A673 (cell line): Measurements from ENCODE around the gene SCUBE1. TPM values are rescaled to one million over a fixed set of nuclear protein-coding genes. Genes with fewer than 3 reads are reported as not detected.

Experiments used
- BruUV-seq: library from RNA; stranded (reverse); fragments of 400-500 nt; replicated peaks from 2 replicates; lab custom pipeline; 2021; lab: Mats Ljungman, UMichigan
- CTCF ChIA-PET: fragments of 300-600 bp; sonication (Branson Sonifier 250); formaldehyde crosslinking; loops from one replicate; lab custom pipeline; 2022; ENCODE audit warnings: antibody characterized with exemption; lab: Charles Lee
- POLR2A ChIA-PET: fragments of 300-600 bp; sonication (Branson Sonifier 250); formaldehyde crosslinking; loops from one replicate; lab custom pipeline; 2022; ENCODE audit warnings: antibody characterized with exemption; ENCODE audit not compliant: low non-redundant PET; lab: Charles Lee
- DNase-seq: peaks from one replicate; pipeline ENCODE4 v3.0.0-alpha.2; 2015; ENCODE audit warnings: low spot score
- H3K27ac ChIP-seq: fragments of 200-600 bp; sonication (generic); 2 replicates; pipeline ENCODE4 v1.5.1; 2016; ENCODE audit warnings: mixed run types, low read depth, mild to moderate bottlenecking, mixed read lengths, antibody characterized with exemption, low read length; ENCODE audit not compliant: poor library complexity, severe bottlenecking
- H3K27me3 ChIP-seq: fragments of 200-600 bp; sonication (generic); replicated peaks from 2 replicates; pipeline ENCODE4 v1.6.1; 2017; ENCODE audit warnings: mixed run types, low read depth, mild to moderate bottlenecking, mixed read lengths, antibody characterized with exemption, low read length; ENCODE audit not compliant: insufficient read depth, poor library complexity
- H3K36me3 ChIP-seq: fragments of 200-600 bp; sonication (generic); 2 replicates; pipeline ENCODE4 v1.6.1; 2016; ENCODE audit warnings: mixed run types, mild to moderate bottlenecking, mixed read lengths, antibody characterized with exemption, low read length; ENCODE audit not compliant: insufficient read depth, poor library complexity, severe bottlenecking
- H3K4me1 ChIP-seq: fragments of 200-600 bp; sonication (generic); 2 replicates; pipeline ENCODE4 v1.6.1; 2017; ENCODE audit warnings: mixed run types, mild to moderate bottlenecking, mixed read lengths, antibody characterized with exemption, low read length; ENCODE audit not compliant: insufficient read depth, poor library complexity, severe bottlenecking
- H3K4me3 ChIP-seq: fragments of 200-600 bp; sonication (generic); 2 replicates; pipeline ENCODE4 v1.5.1; 2016; ENCODE audit warnings: low read depth, mixed run types, mild to moderate bottlenecking, mixed read lengths, low read length; ENCODE audit not compliant: poor library complexity, severe bottlenecking
- H3K9me3 ChIP-seq: fragments of 200-600 bp; sonication (generic); 2 replicates; pipeline ENCODE4 v1.6.1; 2016; ENCODE audit warnings: mixed run types, low read depth, mild to moderate bottlenecking, mixed read lengths, antibody characterized with exemption, low read length; ENCODE audit not compliant: poor library complexity, severe bottlenecking
- CTCF ChIP-seq: fragments of 300-800, 200-600 bp; sonication (generic); conservative IDR thresholded peaks from 2 replicates; pipeline ENCODE4 v1.5.1; 2017; ENCODE audit warnings: low read depth, mild to moderate bottlenecking, antibody characterized with exemption, low read length, moderate library complexity, mixed read lengths
- EZH2 ChIP-seq: fragments of 200-600 bp; sonication (generic); IDR thresholded peaks from 2 replicates; pipeline ENCODE4 v1.6.1; 2017; ENCODE audit warnings: borderline replicate concordance, low read depth, mild to moderate bottlenecking, mixed read lengths, antibody characterized with exemption, low read length; ENCODE audit not compliant: poor library complexity, severe bottlenecking
- intact Hi-C: fragments of 100-400 bp; cut with micrococcal nuclease; formaldehyde crosslinking; loops from one replicate; pipeline ENCODE4 v1.10.0; 2022; ENCODE audit not compliant: unreplicated experiment
- total RNA-seq: library from RNA; stranded (reverse); gene quantifications from 2 replicates; pipeline ENCODE4 v1.2.3, GENCODE V29; 2021

SCUBE1 gene
- total RNA-seq, 1 experiment from 2014 or later: 0.24 TPM

- Histone ChIP-seq H3K4me1 (no peaks in the 10 kb centered on the region), H3K27me3 (peaks cover 21% of the 10 kb centered on the region), H3K4me3 (no peak overlapping the region), H3K27ac (no peak overlapping the region), H3K36me3 (no peaks in the 10 kb centered on the region), H3K9me3 (no peaks in the 10 kb centered on the region)
- DNase-seq: no peak
- no TSS peak for BruUV-seq
- intact Hi-C loops: loop anchor here (5.0 kb wide), 3 partner anchors 354 to 499 kb away; no protein-coding TSS in a partner anchor
- ChIA-PET CTCF (no interaction called here), POLR2A (no interaction called here)
- no peak for TF ChIP-seq EZH2
Measured at GRCh38 chr22:43387815-43388214, 44.6 kb upstream of the SCUBE1 start.

GRCh38 chr22:43385770-43386641 is 42.8 kb upstream of the SCUBE1 start:
- Histone ChIP-seq H3K4me1 (no peaks in the 10 kb centered on the region), H3K4me3 (no peak overlapping the region), H3K27me3 (peaks cover 29% of the 10 kb centered on the region), H3K27ac (no peak overlapping the region), H3K9me3 (no peaks in the 10 kb centered on the region), H3K36me3 (no peaks in the 10 kb centered on the region)
- TF ChIP-seq EZH2: no peak
- peak; percentile 95 for TF ChIP-seq CTCF
- peak; percentile 83 for DNase-seq
- no TSS peak for BruUV-seq
- POLR2A ChIA-PET: no interaction called here
- CTCF ChIA-PET: interaction anchor here (0.8 to 1.2 kb wide), 3 partner anchors 112 to 180 kb away, joined by 3 to 12 read pairs (median 6); no protein-coding TSS in a partner anchor
- intact Hi-C loops: loop anchor here (1.0 to 5.0 kb wide), 6 partner anchors 112 to 501 kb away; no protein-coding TSS in a partner anchor

- CTCF ChIA-PET: interaction anchor here (0.7 to 1.2 kb wide), 4 partner anchors 111 to 155 kb away, joined by 3 to 4 read pairs (median 3); no protein-coding TSS in a partner anchor
- TF ChIP-seq EZH2: no peak
- DNase-seq: no peak
- no peaks in the 10 kb centered on the region for H3K9me3 ChIP-seq
- no TSS peak for BruUV-seq
- intact Hi-C loops: loop anchor here (1.0 to 5.0 kb wide), 6 partner anchors 111 to 502 kb away; no protein-coding TSS in a partner anchor
- no peaks in the 10 kb centered on the region for H3K4me1 ChIP-seq
- H3K27me3 ChIP-seq: peaks cover 37% of the 10 kb centered on the region
- no peak overlapping the region for H3K27ac ChIP-seq
- H3K4me3 ChIP-seq: no peak overlapping the region
- POLR2A ChIA-PET: no interaction called here
- H3K36me3 ChIP-seq: no peaks in the 10 kb centered on the region
Measured at GRCh38 chr22:43384863-43385262, 41.7 kb upstream of the SCUBE1 start.

- H3K27me3 ChIP-seq: peaks cover 43% of the 10 kb centered on the region
- H3K4me1 ChIP-seq: no peaks in the 10 kb centered on the region
- BruUV-seq: no TSS peak
- CTCF ChIA-PET: interaction anchor here (0.6 kb wide), 1 partner anchor 417 kb away, joined by 3 read pairs; no protein-coding TSS in a partner anchor
- no peak for DNase-seq
- TF ChIP-seq CTCF: no peak
- TF ChIP-seq EZH2: no peak
- H3K36me3 ChIP-seq: no peaks in the 10 kb centered on the region
- POLR2A ChIA-PET: no interaction called here
- intact Hi-C loops: no loop called here
- H3K27ac ChIP-seq: no peak overlapping the region
- no peaks in the 10 kb centered on the region for H3K9me3 ChIP-seq
- no peak overlapping the region for H3K4me3 ChIP-seq
Measured at GRCh38 chr22:43381693-43382092, 38.5 kb upstream of the SCUBE1 start.
